Neutrophil (primary cell): Measurements from ENCODE around the gene GIPC2.
A peak's percentile ranks its signal among the peaks of the same experiment; 100 is the strongest.
"Not testable (repeated sequence)": the region's sequence is repeated elsewhere in the genome, so short reads cannot be mapped to it uniquely, and the experiment has no call there.

ENCODE experiments used
- H3K27ac ChIP-seq: fragments of 200-600 bp; sonication (generic); 2 replicates; pipeline ENCODE4 v1.5.1; 2016; ENCODE audit warnings: mild to moderate bottlenecking, moderate library complexity
- H3K27me3 ChIP-seq: fragments of 200-600 bp; sonication (generic); 2 replicates; pipeline ENCODE4 v1.6.0; 2016; ENCODE audit warnings: mild to moderate bottlenecking
- H3K36me3 ChIP-seq: fragments of 200-600 bp; sonication (generic); 2 replicates; pipeline ENCODE4 v1.5.1; 2017
- H3K4me1 ChIP-seq, 2 experiments: fragments of 200-600 bp in 1 of 2; sonication (generic) in 1 of 2; 1 replicate in 1 of 2; 2 replicates in 1 of 2; pipeline versions ENCODE4 v1.5.1 to v1.6.1; 2013 to 2016; ENCODE audit warnings: low read depth in 1 of 2, low read length in 1 of 2, mild to moderate bottlenecking in 1 of 2, moderate library complexity in 1 of 2; ENCODE audit not compliant: control insufficient read depth in 1 of 2, insufficient read depth in 1 of 2
- H3K4me3 ChIP-seq, 2 experiments: fragments of 200-600 bp in 1 of 2; sonication (generic) in 1 of 2; 1 replicate in 1 of 2; 2 replicates in 1 of 2; pipeline ENCODE4 v1.5.1; 2013 to 2016; ENCODE audit warnings: low read depth in 1 of 2, low read length in 1 of 2, mild to moderate bottlenecking in 1 of 2, moderate library complexity in 1 of 2
- H3K9me3 ChIP-seq: fragments of 200-600 bp; sonication (generic); 2 replicates; pipeline ENCODE4 v1.5.1; 2016
- TF ChIP-seq, protein P1 (sequence below): fragments of 200-600 bp; sonication (generic); IDR thresholded peaks from 2 replicates; pipeline ENCODE4 v1.5.1; 2016; ENCODE audit warnings: antibody characterized with exemption

Gene GIPC2, protein sequence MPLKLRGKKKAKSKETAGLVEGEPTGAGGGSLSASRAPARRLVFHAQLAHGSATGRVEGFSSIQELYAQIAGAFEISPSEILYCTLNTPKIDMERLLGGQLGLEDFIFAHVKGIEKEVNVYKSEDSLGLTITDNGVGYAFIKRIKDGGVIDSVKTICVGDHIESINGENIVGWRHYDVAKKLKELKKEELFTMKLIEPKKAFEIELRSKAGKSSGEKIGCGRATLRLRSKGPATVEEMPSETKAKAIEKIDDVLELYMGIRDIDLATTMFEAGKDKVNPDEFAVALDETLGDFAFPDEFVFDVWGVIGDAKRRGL

DNA sequence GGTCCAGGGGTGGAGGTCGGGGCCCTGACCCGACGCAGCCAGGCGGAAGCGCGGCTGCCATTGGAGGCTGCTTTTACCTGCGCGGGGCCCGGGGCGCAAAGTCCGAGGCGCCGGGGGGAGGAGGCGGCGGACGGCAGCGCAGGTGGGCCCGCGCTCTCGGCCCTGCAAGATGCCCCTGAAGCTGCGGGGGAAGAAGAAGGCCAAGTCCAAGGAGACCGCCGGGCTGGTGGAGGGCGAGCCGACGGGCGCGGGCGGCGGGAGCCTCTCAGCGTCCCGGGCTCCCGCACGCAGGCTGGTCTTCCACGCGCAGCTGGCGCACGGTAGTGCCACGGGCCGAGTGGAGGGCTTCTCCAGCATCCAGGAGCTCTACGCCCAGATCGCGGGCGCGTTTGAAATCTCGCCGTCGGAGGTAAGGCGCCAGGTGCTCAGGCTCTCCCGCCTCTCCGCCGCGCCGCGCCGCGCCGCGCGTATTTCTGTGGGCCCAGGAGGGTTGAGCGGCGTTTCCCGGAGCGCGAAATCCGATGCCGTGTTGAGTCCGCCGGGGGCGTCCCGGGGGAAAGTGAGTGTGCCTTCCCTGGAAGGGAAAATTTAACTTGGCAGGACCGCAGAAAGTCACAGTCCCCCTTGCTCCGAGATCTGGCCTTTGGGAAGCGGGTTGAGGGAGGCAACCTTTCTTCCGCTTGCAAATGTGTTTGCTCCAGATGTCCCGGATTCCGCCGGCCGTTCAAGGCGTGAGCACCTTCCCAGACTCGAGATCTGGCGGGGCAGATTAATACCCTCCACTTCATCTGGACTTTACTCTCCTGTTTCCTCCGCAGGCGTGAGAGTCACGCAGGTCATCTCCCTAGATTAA is at the start of gene GIPC2:
Gene GIPC2 (plus strand): TSS at position 41 of the 853 bp plus-strand sequence. CDS start 129 bp downstream, at position 170.
- H3K9me3 ChIP-seq = no peaks in the 10 kb centered on the region
- TF ChIP-seq, protein P1, sequence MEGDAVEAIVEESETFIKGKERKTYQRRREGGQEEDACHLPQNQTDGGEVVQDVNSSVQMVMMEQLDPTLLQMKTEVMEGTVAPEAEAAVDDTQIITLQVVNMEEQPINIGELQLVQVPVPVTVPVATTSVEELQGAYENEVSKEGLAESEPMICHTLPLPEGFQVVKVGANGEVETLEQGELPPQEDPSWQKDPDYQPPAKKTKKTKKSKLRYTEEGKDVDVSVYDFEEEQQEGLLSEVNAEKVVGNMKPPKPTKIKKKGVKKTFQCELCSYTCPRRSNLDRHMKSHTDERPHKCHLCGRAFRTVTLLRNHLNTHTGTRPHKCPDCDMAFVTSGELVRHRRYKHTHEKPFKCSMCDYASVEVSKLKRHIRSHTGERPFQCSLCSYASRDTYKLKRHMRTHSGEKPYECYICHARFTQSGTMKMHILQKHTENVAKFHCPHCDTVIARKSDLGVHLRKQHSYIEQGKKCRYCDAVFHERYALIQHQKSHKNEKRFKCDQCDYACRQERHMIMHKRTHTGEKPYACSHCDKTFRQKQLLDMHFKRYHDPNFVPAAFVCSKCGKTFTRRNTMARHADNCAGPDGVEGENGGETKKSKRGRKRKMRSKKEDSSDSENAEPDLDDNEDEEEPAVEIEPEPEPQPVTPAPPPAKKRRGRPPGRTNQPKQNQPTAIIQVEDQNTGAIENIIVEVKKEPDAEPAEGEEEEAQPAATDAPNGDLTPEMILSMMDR = no peak
- no peak within 1 kb of the TSS for H3K27ac ChIP-seq
- H3K36me3 ChIP-seq = no peaks in the 10 kb centered on the region
- peaks cover 70% of the 10 kb centered on the region for H3K27me3 ChIP-seq
- peaks cover 14% of the 10 kb centered on the region in 2 experiments for H3K4me1 ChIP-seq
- peak within 1 kb of the TSS; percentile 20 to 39 for H3K4me3 ChIP-seq

DNA sequence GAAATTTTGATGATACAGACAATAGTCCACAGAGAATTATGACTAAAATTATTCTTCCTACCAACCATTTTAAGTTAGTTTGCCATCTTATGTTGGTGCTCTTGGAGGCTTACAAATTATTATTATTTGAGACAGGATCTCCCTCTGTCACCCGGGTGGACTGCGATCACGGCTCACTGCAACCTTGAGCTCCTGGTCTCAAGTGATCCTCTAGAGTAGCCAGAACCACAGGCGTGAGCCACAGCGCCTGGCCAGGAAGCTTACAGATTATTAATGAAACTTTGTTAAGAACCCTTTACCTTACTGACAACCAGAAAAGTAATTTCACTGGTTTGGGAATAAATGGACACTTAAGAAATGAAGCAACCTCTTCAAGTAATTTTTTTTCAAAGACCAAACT is 49.0 kb upstream of the GIPC2 start:
- no peaks in the 10 kb centered on the region for H3K9me3 ChIP-seq
- no peak overlapping the region for H3K4me3 ChIP-seq
- no peaks in the 10 kb centered on the region for H3K27me3 ChIP-seq
- no peak overlapping the region for H3K27ac ChIP-seq
- no peaks in the 10 kb centered on the region for H3K4me1 ChIP-seq
- TF ChIP-seq, protein P1 = no peak
- H3K36me3 ChIP-seq = no peaks in the 10 kb centered on the region

DNA sequence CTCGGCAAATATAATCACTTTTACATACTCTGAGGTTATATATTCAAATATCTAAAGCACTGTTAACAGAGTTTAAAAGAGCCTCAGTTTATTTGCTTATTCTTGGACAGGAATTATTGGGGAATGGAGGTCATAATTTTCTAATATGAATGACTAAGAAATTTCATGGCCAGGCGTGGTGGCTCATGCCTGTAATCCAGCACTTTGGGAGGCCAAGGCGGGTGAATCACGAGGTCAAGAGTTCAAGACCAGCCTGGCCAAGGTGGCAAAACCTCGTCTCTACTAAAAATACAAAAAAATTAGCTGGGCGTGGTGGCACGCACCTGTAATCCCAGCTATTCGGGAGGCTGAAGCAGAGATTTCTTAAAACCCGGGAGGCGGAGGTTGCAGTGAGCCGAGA is 45.2 kb upstream of the GIPC2 start:
- not testable (repeated sequence) for H3K9me3 ChIP-seq, H3K27me3 ChIP-seq, H3K4me3 ChIP-seq, H3K27ac ChIP-seq, H3K36me3 ChIP-seq
- H3K4me1 ChIP-seq = peaks cover 15 to 27% of the 10 kb centered on the region in 2 experiments

DNA sequence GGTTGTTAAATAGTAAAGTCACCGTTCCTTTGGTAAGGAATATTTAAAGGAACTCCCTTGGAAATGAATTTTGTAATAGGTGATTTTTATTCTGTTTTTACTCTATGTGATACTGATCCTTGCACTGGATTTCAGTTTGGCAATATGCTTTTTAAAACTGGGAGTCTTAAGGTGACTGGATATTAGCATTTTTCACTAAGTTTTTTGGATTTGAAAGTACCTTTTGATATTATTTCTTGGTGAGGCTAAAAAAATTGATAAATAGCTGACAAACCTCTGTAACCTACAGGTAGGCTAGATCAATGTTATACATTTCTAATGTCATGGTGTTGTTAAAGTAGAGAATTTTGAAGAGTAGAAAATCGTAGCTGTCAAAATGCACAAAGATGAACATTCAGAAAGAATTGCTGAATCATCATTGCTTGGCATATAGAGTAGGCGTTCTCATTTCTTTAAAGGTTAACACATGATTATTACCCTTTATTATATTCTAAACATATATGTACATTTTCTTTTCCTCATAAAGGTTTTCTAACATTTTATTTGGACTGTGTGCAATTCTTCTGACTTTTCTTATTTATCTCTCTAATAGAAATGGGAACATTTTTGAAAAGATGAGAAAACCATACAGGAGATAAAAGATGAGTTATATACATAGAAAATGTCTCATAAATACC is 42.6 kb upstream of the GIPC2 start:
- Histone ChIP-seq H3K4me1 (peaks cover 20 to 33% of the 10 kb centered on the region in 2 experiments), H3K36me3 (no peaks in the 10 kb centered on the region), H3K27me3 (no peaks in the 10 kb centered on the region), H3K4me3 (no peak overlapping the region), H3K27ac (no peak overlapping the region), H3K9me3 (no peaks in the 10 kb centered on the region)
- TF ChIP-seq, protein P1 = no peak

DNA sequence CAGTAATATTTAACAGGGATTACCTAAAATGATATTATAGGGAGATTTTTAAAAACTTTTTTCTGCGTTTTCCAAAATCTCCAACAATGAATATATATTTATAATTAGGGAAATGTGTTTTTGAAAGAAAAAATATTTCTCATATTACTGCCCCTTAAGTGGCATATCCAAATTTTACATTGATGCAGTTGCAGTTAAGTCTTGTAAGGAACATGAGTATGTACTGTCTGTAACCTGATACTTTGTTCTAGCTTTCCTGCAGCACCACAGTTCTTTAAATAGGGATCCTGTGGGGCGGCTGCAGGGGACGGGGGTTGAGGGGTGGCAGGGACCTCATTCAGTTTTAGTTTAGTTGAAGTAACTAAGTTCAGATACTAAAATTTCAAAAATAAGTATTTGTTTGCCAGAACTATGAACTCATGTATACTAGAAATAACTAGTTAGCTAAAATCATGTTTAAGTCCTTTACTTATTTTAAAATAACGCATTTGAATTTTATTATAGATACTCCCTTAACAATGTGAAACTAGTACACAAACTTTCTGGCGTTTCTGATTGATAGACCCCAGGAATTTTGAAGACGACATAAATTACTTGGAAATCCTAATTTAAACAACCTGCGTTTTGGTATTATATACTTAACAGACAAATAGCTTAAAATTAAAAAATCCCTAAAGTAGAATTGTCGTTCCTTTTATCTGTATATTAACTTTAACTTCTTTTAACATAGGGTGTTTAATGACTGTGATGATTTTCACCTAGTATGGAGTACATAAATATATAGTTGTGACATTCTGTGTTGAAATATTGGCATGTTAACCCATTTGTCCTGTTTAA is 41.7 kb upstream of the GIPC2 start:
- Histone ChIP-seq H3K9me3 (no peaks in the 10 kb centered on the region), H3K27me3 (no peaks in the 10 kb centered on the region), H3K27ac (peak overlapping the region; percentile 74), H3K4me1 (peaks cover 20 to 33% of the 10 kb centered on the region in 2 experiments), H3K36me3 (no peaks in the 10 kb centered on the region), H3K4me3 (peak overlapping the region; percentile 51 to 55)
- TF ChIP-seq, protein P1 = no peak
